Activated CD4-positive, alpha-beta T cell treated with anti-CD3 and anti-CD28 coated beads, Interleukin-2, amount 50 U/mL, for 24 hours (primary cell): ENCODE measurements around the gene LCE7A.

Experiments used
- DNase-seq, 2 donors: peaks; one replicate each; pipeline ENCODE4 v3.0.0-alpha.2; 2020; ENCODE audit warnings: low read depth in 1 of 2, low spot score in 1 of 2

The LCE7A gene

DNA sequence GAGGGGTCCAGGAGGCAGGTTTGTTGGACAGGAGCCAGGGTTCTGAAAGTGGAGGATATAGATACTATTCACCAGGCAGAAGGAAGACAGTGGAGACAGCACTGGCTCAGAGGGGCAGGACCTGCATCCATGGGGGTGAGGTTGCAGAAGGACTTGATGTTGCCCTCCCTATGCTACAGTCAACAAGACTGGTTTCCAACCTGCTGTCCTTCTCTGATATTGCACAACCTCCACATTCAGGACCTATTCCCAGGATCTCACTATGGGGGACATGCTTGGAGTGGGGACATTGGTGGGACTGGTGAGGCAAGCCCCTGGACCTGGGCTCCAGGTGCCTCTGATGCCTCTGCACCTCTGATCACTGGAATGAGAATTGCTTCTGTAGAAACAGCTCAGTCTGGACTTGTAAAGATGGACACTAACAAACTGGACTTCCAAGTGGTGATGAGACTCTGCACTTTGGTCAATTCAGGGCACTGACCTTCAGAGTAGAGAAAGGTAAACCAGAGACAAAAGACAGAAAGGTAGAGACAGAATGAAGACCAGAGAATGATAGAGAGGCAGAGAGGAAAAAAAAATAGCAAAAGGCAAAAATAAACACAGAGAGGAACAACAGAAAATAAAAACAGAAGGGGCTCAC, 19.9 kb downstream of the LCE7A start:
- DNase-seq: no peak

DNA sequence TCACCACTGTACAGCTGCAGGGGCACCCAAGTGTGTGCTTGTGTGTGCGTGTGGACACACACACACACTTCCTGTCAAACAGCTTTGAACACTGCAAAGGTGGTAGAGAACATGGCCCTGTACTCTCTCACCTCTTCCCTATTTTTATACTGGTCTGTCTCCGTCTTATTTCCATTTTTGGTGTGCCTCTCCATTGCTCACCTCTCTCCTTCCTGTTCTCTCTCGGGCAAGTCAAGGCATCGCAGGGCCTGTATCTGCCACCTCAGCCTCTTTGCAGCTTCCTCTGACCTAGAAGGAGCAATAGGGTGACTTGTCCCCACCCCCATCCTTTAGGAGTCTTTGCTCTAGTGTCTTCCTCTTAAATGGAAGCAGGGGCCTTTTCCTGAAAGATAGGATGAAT, 20.5 kb downstream of the LCE7A start:
- DNase-seq: no peak

DNA sequence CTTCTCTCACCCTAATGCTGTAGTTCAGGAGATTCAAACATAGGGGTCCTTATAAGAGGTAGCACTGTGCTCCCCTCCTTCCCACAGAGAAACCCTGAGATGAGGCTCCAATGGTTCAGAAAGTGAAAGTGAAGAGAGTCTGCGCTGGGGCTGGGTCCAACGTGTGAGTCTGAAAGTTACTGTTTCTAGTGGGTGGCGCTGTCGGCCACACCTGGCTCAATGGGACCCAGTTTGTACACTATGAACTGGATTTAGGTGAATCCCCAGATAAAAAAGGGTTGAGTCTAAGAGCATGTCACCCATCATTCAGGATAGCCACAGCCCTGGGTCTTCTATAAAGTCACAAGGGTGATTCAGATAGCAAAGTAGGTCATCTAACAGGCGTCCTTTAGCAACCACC, 21.1 kb downstream of the LCE7A start:
- no peak for DNase-seq

DNA sequence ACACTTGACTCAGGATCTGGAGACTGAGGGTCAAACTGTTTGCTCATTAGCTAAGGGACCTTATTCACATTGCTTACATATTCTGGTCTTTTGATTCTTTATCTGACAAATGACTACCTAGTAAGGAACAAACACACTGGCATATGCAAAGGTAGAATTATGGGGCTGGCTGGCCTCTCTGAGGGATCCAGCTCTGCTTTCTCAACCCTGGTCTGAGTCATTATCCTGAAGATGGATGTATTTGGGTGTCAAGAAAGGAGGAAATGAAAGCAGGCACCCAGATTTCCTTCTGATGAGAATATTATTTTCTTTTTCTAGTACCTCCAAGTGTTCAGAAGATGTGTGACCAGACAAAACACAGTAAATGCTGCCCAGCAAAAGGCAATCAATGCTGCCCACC, 24.3 kb downstream of the LCE7A start:
- no peak for DNase-seq

DNA sequence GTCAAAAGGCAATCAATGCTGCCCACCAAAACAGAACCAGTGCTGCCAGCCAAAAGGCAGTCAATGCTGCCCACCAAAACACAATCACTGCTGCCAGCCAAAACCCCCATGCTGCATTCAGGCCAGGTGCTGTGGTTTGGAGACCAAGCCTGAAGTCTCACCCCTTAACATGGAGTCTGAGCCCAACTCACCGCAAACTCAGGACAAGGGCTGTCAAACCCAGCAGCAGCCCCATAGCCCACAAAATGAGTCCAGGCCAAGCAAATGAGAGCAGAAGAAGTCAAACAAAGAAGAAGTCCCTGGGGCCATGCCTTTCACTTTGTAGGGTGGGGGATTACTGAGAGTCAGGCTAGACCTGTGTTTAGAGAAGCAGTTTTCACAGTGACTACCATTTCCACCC, 24.7 kb downstream of the LCE7A start:
- DNase-seq: no peak

DNA sequence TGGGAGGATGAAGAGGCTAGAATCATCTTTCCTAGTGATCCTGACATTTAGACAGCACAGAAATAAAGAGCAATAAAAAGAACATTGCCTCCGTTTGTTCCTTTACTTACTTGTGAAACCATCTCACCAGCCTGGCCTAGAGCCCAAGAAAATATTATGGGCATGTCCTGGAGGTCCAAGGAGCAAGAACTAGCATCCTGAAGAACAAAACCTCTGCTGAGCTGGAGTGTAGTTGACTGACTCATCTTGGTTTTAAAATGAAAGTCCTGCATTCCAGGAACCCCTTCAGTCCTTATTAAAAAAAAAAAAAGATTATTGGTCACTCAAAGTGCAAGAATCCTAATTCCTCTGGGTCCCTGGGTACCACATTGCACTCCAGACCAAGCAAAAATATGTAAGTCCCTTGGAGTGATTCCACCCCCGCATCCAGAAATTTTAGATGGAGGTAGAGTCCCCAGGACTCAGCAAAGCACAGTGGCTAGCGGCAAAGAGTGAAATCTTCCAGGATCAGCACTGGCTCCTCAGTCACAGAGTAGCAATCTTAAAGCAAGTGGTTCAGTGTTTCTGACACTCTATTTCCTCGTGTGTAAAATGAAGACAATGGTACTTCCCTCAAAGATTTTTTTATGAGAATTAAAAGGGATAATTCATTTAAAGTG, 25.3 kb downstream of the LCE7A start:
- no peak for DNase-seq

DNA sequence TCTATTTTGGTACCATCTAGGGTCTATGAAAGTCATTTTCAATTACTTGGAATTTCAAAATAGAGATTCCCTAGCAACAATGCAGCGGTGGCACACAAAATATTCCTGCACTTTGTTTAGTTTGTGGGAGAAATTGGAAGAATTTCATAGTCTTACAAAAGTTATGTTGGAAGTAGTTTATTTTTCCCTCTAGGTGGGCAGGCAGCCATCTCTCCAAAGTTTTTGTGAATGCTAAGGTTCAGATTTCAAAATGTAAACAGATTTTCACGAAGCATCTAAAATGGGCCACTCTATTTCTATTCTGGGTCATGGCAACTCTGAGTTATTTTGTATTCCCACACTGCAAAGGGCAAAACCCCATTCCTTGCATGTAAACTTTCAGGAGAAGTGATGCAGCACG, 26.3 kb downstream of the LCE7A start:
- DNase-seq: no peak

DNA sequence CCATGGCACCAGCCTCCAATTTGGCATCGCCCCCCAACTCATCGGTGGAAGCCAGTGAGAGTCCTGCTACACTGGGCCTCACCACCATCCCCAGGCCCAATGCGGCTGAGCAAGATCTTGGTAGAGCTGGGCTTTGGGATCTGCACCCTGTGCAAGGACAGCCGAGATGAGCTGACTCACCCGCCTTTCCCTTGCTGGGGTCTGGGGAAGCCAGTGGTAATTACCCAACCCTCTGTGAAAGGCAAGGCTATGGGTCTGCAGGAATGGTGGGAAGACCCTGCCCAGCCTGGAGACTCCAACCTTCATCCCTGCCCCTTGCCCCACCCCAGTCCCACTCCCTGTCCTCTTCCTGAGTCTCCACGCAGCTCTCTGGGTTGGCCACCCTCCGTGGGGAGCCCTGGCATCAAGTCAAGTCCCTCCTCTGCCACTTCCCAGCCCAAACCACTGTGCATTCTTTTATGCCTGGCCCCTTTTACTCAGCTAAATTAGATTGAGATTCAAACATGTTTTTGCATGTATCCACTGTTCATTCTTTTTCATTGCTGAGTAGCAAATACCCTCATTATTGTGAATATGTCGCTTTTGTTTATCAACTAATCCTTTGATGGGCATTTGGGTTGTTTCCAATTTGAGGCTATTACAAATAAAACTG, 27.1 kb downstream of the LCE7A start:
- no peak for DNase-seq

DNA sequence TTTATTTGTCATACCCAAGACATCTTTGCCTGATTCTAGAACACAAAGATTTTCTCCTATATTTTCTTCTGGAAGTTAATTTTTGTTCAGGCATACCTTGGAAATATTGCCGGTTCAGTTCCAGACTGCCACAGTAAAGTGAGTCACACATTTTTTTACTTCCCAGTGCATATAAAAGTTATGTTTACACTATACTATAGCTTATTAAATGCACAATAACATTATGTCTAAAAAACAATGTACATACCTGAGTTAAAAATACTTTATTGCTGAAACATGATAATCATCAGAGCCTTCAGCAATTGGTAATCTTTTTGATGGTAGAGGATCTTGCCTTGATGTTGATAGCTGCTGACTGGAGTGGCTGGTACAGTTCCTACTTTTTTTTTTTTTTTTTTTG, 28.3 kb downstream of the LCE7A start:
- DNase-seq: no peak

DNA sequence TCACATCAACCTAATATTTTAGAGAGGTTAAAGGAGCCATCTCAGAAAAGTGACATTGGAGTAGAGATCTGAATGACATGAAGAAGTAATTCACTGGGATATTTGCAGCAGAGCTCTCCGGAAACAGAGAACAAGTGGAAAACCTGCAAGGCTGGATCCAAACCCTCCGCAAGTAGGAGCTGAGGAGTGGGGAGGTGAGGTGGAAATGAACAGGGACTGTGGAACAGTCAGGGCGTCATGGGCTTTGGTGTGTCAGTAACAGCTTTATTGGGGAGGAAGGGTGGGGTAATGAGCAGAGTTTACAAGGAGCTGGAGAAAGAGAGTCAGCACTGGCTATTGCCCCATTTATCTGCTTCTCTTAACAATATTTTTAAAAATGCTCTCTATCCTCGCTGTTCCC, 39.2 kb downstream of the LCE7A start:
- no peak for DNase-seq

DNA sequence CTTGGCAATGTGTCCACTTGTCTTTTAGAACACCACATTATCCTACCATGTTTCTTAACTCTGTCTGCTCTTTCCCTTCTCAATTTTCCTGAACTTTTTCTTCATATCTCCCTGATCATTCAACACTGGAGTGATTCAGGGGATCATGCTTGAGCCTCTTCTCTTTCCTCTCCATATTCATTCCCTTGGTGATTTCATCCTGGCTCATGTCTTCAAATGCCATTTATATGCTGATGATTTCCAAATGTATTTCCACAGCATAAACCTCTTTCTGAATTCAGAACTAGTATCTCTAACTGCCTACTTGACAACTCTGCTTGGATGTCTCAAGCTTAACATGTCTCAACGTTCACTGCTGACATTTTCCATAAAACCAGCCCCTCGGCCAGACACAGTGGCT, 40.1 kb downstream of the LCE7A start:
- no peak for DNase-seq

DNA sequence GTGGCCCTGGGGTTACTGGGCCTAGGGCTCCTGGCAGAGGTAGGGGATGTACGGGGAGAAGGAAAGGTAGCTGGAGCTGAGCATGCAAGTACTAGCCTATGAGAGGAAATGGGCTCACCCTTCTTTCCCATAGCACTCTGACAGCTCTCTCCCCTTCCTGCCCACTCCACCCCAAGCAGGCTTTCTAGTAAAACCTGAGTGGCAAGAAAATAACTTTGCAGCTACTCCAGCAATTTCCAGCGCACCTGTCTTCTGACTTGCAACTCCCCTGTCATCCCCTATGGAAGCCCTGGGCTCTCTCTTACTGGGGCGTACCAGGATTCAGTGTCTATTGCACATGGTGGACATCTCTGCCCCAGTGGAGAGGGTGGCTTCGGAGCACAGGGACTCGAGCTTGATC, 41.8 kb downstream of the LCE7A start:
- DNase-seq: no peak

DNA sequence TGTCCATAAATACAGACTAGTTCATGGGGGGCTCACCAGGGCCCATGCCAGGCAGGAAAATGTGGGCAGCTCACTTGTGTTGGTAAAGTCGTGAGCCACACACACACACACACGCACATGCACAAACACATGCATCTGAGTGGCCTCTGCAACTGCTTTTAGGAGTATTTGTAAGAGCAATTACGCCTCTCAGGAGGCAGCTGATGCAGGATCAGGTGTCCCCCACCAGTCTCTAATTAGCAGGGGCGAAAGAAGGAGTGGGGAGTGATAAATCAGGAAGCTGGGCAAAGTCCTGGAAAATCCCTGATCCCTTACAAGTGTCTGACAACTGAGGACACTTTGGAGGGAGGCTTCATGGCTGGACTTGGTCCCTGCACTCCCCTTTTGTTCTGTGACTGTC, 42.8 kb downstream of the LCE7A start:
- no peak for DNase-seq

DNA sequence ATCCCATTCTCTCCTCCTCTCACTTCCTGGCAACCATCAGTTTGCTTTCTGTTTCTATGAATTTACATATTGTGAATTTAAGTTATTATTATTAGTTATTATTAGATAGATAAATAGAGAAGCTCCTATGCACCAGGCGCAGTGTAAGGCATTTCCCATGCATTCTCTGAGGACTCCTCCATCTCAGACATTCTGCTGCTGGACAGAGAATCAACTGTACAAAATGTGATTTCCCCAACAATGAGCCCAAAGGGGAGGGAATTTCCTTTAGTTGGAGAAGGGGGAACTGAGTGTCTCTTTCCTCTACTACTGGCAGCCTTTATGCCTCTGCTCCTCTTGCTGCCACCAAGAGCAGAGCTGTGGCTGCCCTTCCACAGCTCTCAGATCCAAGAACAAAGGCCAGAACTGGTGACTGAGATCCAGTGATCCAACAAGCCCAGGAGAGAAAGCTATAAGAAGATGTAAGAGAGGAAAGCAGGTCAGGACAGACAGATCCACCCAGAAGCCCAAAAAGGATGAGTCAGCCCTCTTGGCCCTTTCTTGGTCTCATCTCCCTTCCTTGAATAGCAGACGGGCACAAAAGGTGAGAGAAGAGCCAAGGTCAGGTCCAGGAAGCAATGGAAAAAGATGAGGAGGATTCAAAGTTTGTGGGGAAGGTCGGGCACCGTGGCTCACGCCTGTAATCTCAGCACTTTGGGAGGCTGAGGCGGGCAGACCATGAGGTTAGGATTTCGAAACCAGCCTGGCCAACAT, 45.1 kb downstream of the LCE7A start:
- no peak for DNase-seq

DNA sequence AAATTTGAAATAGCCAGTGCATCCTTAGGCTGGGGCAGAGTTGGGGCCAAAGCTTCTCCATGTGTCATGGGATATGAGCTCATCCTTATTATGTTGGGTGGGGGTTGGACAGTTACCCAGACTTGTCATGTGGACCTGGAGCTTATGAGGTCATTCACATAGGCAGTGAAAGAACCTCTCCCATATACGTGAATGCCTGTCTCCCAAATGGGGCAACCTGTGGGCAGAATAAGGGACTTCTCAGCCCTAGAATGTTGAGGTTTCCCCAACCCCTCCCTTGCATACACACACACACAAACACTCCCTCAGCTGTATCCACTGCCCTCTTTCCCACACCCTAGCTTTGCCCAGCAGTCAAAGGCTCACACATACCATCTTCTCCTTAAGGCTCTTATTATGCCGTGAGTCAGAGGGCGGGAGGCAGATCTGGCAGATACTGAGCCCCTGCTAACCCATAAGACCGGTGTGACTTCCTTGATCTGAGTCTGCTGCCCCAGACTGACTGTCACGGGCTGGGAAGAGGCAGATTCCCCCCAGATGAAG, 46.3 kb downstream of the LCE7A start:
- DNase-seq: no peak

DNA sequence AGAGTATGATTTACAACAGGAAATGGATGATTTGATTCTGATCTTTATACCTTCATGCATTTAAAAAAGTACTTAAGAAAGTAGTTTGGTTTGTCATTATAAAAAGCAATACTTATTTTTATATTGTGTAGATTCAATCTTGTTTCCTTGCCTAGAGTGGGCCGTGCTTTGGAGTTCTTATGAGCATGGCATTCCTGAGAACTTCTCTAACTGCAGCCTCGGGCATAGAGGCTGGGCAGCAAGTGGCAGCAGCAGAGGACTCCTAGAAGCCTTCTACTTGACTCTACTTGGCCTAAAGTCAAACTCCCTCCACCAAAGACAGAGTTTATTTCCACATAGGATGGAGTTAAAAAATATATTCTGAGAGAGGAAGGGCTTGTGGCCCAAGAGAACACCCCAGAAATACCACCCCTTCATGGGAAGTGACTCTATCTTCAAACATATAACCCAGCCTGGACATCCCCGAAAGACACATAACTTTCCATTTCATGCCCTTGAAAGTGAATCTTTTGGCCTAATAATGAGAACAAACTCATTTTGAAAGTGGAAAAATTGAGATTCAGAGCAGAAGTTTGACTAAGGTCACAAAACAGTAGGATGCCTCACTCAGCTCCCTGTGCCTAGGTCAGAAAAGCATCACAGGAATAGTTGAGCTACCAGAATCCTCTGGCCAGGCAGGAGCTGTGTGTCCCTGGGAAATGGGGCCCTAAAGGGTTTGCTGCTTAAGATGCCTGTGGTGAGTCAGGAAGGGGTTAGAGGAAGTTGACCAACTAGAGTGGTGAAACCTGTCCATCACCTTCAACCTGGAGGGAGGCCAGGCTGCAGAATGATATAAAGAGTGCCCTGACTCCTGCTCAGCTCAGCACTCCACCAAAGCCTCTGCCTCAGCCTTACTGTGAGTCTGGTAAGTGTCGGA, 48.1 kb downstream of the LCE7A start, which contains the start of gene IVL:
Gene IVL, plus strand, starts transcription at position 861 of the 916 bp plus-strand sequence. CDS start 1,252 bp downstream, outside the sequence.
- no peak for DNase-seq

DNA sequence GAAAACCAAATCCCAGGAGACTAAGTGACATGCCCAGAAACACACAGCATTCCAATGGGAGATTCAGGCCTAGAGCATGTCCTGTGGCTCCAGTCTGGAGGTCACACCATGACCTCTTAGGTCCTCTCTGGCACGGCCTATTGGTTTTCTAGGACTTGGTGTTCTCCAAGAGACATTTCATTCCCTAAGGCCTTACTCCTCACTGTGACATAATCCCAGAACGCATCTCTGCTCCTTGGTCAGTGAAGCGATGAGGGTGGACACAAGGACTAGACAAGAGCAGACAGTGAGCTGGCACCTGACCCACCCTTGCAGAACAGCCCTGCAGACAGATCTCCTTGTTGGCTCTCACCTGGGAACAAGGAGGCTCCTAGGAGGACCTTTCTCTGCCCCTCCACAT, 49.4 kb downstream of the LCE7A start:
- DNase-seq: no peak
